DND-41 (cell line): ENCODE measurements around the gene MED6.

Experiments
- CTCF ChIP-seq: IDR thresholded peaks from 2 replicates; pipeline ENCODE4 v1.5.1; 2012; ENCODE audit warnings: borderline replicate concordance, low read length, moderate library complexity, mild to moderate bottlenecking; ENCODE audit not compliant: poor library complexity, severe bottlenecking; ENCODE audit errors: extremely low read depth
- EZH2 ChIP-seq: IDR thresholded peaks from 3 replicates; pipeline ENCODE4 v1.6.1; 2012; ENCODE audit warnings: borderline replicate concordance, low read depth, mild to moderate bottlenecking, moderate library complexity, low read length, inconsistent platforms; ENCODE audit not compliant: severe bottlenecking

- TF ChIP-seq CTCF (no peak), EZH2 (no peak)
Measured at GRCh38 chr14:70563417-70563816, 37.0 kb downstream of the MED6 start.
